ENCODE measurements around the gene PACS2.

Gene PACS2

GRCh38 chr14:105421723-105422615 is 107.4 kb downstream of the PACS2 start:
- no peak for DNase-seq (ENCODE audit: low read depth in 2 of 2)

- no peak for DNase-seq (ENCODE audit: low read depth in 2 of 2)
Measured at GRCh38 chr14:105422695-105423487, 108.3 kb downstream of the PACS2 start.

GRCh38 chr14:105423488-105424195 is 109.1 kb downstream of the PACS2 start:
- DNase-seq (ENCODE audit: low read depth in 2 of 2) = no peak

- no peak for DNase-seq (ENCODE audit: low read depth in 2 of 2)
Measured at GRCh38 chr14:105424861-105425260, 110.3 kb downstream of the PACS2 start.

- no peak for DNase-seq (ENCODE audit: low read depth in 2 of 2)
Measured at GRCh38 chr14:105425823-105426247, 111.3 kb downstream of the PACS2 start.

GRCh38 chr14:105426416-105427130 is 112.0 kb downstream of the PACS2 start:
- no peak for DNase-seq (ENCODE audit: low read depth in 2 of 2)

- DNase-seq (ENCODE audit: low read depth in 2 of 2) = no peak
Measured at GRCh38 chr14:105427412-105427811, 112.9 kb downstream of the PACS2 start.

- no peak for DNase-seq (ENCODE audit: low read depth in 2 of 2)
Measured at GRCh38 chr14:105427936-105428485, 113.5 kb downstream of the PACS2 start.

GRCh38 chr14:105430042-105430441 is 115.5 kb downstream of the PACS2 start:
- no peak for DNase-seq (ENCODE audit: low read depth in 2 of 2)

GRCh38 chr14:105430565-105430964 is 116.0 kb downstream of the PACS2 start:
- no peak for DNase-seq (ENCODE audit: low read depth in 2 of 2)

- DNase-seq (ENCODE audit: low read depth in 2 of 2) = no peak
Measured at GRCh38 chr14:105431256-105431655, 116.7 kb downstream of the PACS2 start.

- DNase-seq (ENCODE audit: low read depth in 2 of 2) = no peak
Measured at GRCh38 chr14:105432657-105433056, 118.1 kb downstream of the PACS2 start.

GRCh38 chr14:105433161-105433605 is 118.6 kb downstream of the PACS2 start:
- no peak for DNase-seq (ENCODE audit: low read depth in 2 of 2)

GRCh38 chr14:105436402-105436801 is 121.9 kb downstream of the PACS2 start:
- no peak for DNase-seq (ENCODE audit: low read depth in 2 of 2)

GRCh38 chr14:105436891-105437722 is 122.6 kb downstream of the PACS2 start:
- no peak for DNase-seq (ENCODE audit: low read depth in 2 of 2)

GRCh38 chr14:105437723-105438500 is 123.4 kb downstream of the PACS2 start:
- no peak for DNase-seq (ENCODE audit: low read depth in 2 of 2)

- DNase-seq (ENCODE audit: low read depth in 2 of 2) = no peak
Measured at GRCh38 chr14:105439179-105439578, 124.6 kb downstream of the PACS2 start.

- DNase-seq (ENCODE audit: low read depth in 2 of 2) = no peak
Measured at GRCh38 chr14:105439710-105440553, 125.4 kb downstream of the PACS2 start.

- no peak for DNase-seq (ENCODE audit: low read depth in 2 of 2)
Measured at GRCh38 chr14:105440554-105440900, 126.0 kb downstream of the PACS2 start.

All from activated CD4-positive, alpha-beta T cell treated with anti-CD3 and anti-CD28 coated beads for 24 hours (primary cell).